Caco-2 (cell line): Measurements from ENCODE around the gene FAM181A. TPM values are rescaled to one million over a fixed set of nuclear protein-coding genes. Genes with fewer than 3 reads are reported as not detected.

Experiments used
- BruUV-seq: library from RNA; stranded (reverse); fragments of 400-500 nt; replicated peaks from 2 replicates; lab custom pipeline; 2021; lab: Mats Ljungman, UMichigan
- CTCF ChIA-PET: fragments of 300-600 bp; sonication (Branson Sonifier 250); formaldehyde crosslinking; loops from one replicate; lab custom pipeline; 2022; ENCODE audit warnings: antibody characterized with exemption; lab: Charles Lee
- POLR2A ChIA-PET: fragments of 300-600 bp; sonication (Branson Sonifier 250); formaldehyde crosslinking; loops from one replicate; lab custom pipeline; 2022; ENCODE audit warnings: antibody characterized with exemption; lab: Charles Lee
- DNase-seq, 2 experiments: peaks; one replicate each; pipeline versions ENCODE4 v3.0.0 to v3.0.0-alpha.2; 2020 to 2022
- H3K27me3 ChIP-seq: replicated peaks from 2 replicates; pipeline ENCODE4 v1.6.0; 2011; ENCODE audit warnings: low read length; ENCODE audit not compliant: control insufficient read depth, insufficient read depth
- H3K36me3 ChIP-seq: 2 replicates; pipeline ENCODE4 v1.5.1; 2011; ENCODE audit warnings: low read length; ENCODE audit not compliant: control insufficient read depth, insufficient read depth
- H3K4me1 ChIP-seq: fragments of 250-450 bp; sonication (Bioruptor Pico); 2 replicates; pipeline ENCODE4 v1.5.1; 2020; ENCODE audit warnings: mild to moderate bottlenecking
- H3K4me3 ChIP-seq: 2 replicates; pipeline ENCODE4 v1.5.1; 2011; ENCODE audit warnings: low read depth, mild to moderate bottlenecking, control low read depth, low read length
- H3K9me3 ChIP-seq: fragments of 250-450 bp; sonication (Bioruptor Pico); 2 replicates; pipeline ENCODE4 v1.5.1; 2020; ENCODE audit warnings: mild to moderate bottlenecking, moderate library complexity
- H3K27ac Mint-ChIP-seq: one replicate; pipeline ENCODE4 v1.8.0; 2022; ENCODE audit warnings: mixed read lengths; ENCODE audit not compliant: unreplicated experiment
- H3K27me3 Mint-ChIP-seq: one replicate; pipeline ENCODE4 v1.8.0; 2022; ENCODE audit warnings: mixed read lengths; ENCODE audit not compliant: insufficient read depth, unreplicated experiment
- H3K36me3 Mint-ChIP-seq: one replicate; pipeline ENCODE4 v1.8.0; 2022; ENCODE audit warnings: mild to moderate bottlenecking, mixed read lengths; ENCODE audit not compliant: insufficient read depth, unreplicated experiment
- H3K4me1 Mint-ChIP-seq: one replicate; pipeline ENCODE4 v1.8.0; 2022; ENCODE audit warnings: low read depth, mixed read lengths; ENCODE audit not compliant: unreplicated experiment
- H3K4me3 Mint-ChIP-seq: one replicate; pipeline ENCODE4 v1.8.0; 2022; ENCODE audit warnings: mild to moderate bottlenecking, moderate library complexity, mixed read lengths; ENCODE audit not compliant: unreplicated experiment
- H3K9me3 Mint-ChIP-seq: one replicate; pipeline ENCODE4 v1.8.0; 2022; ENCODE audit warnings: mixed read lengths; ENCODE audit not compliant: unreplicated experiment
- intact Hi-C: fragments of 100-400 bp; cut with micrococcal nuclease; formaldehyde crosslinking; loops from one replicate; pipeline ENCODE4 v1.10.0; 2022; ENCODE audit not compliant: unreplicated experiment
- total RNA-seq: library from RNA; stranded (reverse); gene quantifications from 2 replicates; pipeline ENCODE4 v1.2.3, GENCODE V29; 2022
- TF ChIP-seq, protein P1 (sequence below), 2 experiments: fragments of 200-600 bp in 1 of 2; IDR thresholded peaks; 1 replicate in 1 of 2; 2 replicates in 1 of 2; pipeline versions ENCODE4 v1.5.1 to v1.8.0; 2011 to 2022; ENCODE audit warnings: antibody characterized with exemption in 1 of 2, control low read depth in 1 of 2, inconsistent platforms in 1 of 2, low read depth in 1 of 2, low read length in 1 of 2, mild to moderate bottlenecking in 1 of 2, moderate library complexity in 1 of 2; ENCODE audit not compliant: insufficient read depth in 1 of 2, severe bottlenecking in 1 of 2, unreplicated experiment in 1 of 2

Gene FAM181A
- total RNA-seq, 1 experiment from 2014 or later = not detected

GRCh38 chr14:93917141-93917540 lies 10.0 kb upstream of the FAM181A start:
- H3K4me3 Mint-ChIP-seq = no peak overlapping the region
- H3K4me1 Mint-ChIP-seq = no peaks in the 10 kb centered on the region
- Histone ChIP-seq H3K36me3 (no peaks in the 10 kb centered on the region), H3K4me3 (no peak overlapping the region), H3K9me3 (0 out of 2 replicates have a peak, but pooled peaks cover 4% of the 10 kb centered on the region), H3K4me1 (no peaks in the 10 kb centered on the region), H3K27me3 (no peaks in the 10 kb centered on the region)
- TF ChIP-seq, protein P1, sequence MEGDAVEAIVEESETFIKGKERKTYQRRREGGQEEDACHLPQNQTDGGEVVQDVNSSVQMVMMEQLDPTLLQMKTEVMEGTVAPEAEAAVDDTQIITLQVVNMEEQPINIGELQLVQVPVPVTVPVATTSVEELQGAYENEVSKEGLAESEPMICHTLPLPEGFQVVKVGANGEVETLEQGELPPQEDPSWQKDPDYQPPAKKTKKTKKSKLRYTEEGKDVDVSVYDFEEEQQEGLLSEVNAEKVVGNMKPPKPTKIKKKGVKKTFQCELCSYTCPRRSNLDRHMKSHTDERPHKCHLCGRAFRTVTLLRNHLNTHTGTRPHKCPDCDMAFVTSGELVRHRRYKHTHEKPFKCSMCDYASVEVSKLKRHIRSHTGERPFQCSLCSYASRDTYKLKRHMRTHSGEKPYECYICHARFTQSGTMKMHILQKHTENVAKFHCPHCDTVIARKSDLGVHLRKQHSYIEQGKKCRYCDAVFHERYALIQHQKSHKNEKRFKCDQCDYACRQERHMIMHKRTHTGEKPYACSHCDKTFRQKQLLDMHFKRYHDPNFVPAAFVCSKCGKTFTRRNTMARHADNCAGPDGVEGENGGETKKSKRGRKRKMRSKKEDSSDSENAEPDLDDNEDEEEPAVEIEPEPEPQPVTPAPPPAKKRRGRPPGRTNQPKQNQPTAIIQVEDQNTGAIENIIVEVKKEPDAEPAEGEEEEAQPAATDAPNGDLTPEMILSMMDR (IDR thresholded peaks at IDR 0.05; ENCODE audit: insufficient read depth in 1 of 2, low read depth in 1 of 2, low read length in 1 of 2, severe bottlenecking in 1 of 2, unreplicated experiment in 1 of 2) = no peak
- H3K27me3 Mint-ChIP-seq = peaks cover 6% of the 10 kb centered on the region
- CTCF ChIA-PET = no interaction called here
- H3K36me3 Mint-ChIP-seq = no peaks in the 10 kb centered on the region
- no TSS peak for BruUV-seq
- POLR2A ChIA-PET = no interaction called here
- intact Hi-C loops = no loop called here
- peaks cover 19% of the 10 kb centered on the region for H3K9me3 Mint-ChIP-seq
- DNase-seq = no peak
- no peak overlapping the region for H3K27ac Mint-ChIP-seq

DNA sequence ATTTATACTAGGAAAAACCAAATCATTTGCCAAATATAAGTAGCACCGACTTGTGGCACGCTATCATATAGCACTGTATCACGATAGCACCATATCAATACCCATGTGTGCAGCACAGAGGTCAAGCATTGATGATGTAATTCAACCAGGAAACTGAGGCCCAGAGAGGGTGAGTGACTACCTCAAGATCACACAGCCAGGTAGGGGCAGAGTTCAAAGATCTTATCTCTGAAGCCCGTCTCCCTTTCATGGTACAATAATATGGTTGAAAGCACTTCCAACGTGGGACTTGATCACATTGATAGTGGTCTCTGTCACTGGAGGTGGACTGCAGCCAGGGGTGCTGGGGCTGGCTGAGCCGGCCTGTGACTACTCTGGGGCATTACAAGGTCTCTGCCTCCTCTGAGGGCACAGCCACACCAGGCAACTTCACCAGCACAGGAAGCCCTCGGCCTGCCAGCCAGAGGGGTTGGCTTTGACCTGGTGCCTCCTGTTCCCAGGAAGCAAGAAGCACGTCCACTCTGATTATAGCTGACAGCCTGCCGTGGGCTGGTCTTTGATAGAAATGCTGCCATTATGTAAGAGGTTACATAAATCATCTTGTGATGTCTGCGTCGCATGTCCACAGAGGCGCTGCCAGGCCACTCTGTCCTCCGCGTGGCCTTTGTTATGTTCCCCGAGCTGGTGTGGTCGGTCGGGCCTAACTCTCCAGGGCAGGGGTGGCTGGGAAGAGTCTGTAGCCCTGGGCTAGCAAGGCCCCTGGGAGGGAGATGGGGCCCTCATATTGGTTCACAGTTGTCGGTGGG lies 5.9 kb upstream of the FAM181A start:
- no TSS peak for BruUV-seq
- Mint-ChIP-seq H3K9me3 (peaks cover 10% of the 10 kb centered on the region), H3K4me3 (no peak overlapping the region), H3K36me3 (no peaks in the 10 kb centered on the region), H3K4me1 (no peaks in the 10 kb centered on the region), H3K27ac (no peak overlapping the region), H3K27me3 (peaks cover 3% of the 10 kb centered on the region)
- ChIA-PET POLR2A (no interaction called here), CTCF (no interaction called here)
- H3K4me1 ChIP-seq = no peaks in the 10 kb centered on the region
- no peak overlapping the region for H3K4me3 ChIP-seq
- H3K9me3 ChIP-seq = 0 out of 2 replicates have a peak, but pooled peaks cover 4% of the 10 kb centered on the region
- intact Hi-C loops = no loop called here
- H3K36me3 ChIP-seq = no peaks in the 10 kb centered on the region
- TF ChIP-seq, protein P1 (IDR thresholded peaks at IDR 0.05; ENCODE audit: insufficient read depth in 1 of 2, low read depth in 1 of 2, low read length in 1 of 2, severe bottlenecking in 1 of 2, unreplicated experiment in 1 of 2) = no peak
- H3K27me3 ChIP-seq = no peaks in the 10 kb centered on the region
- DNase-seq = no peak

- H3K4me1 Mint-ChIP-seq = no peaks in the 10 kb centered on the region
- BruUV-seq = no TSS peak
- no peak overlapping the region for H3K27ac Mint-ChIP-seq
- Histone ChIP-seq H3K27me3 (no peaks in the 10 kb centered on the region), H3K9me3 (0 out of 2 replicates have a peak, but pooled peaks cover 4% of the 10 kb centered on the region), H3K4me3 (no peak overlapping the region), H3K4me1 (no peaks in the 10 kb centered on the region), H3K36me3 (no peaks in the 10 kb centered on the region)
- ChIA-PET CTCF (no interaction called here), POLR2A (no interaction called here)
- no peak overlapping the region for H3K4me3 Mint-ChIP-seq
- intact Hi-C loops = no loop called here
- TF ChIP-seq, protein P1 (IDR thresholded peaks at IDR 0.05; ENCODE audit: insufficient read depth in 1 of 2, low read depth in 1 of 2, low read length in 1 of 2, severe bottlenecking in 1 of 2, unreplicated experiment in 1 of 2) = no peak
- peaks cover 10% of the 10 kb centered on the region for H3K9me3 Mint-ChIP-seq
- H3K27me3 Mint-ChIP-seq = peaks cover 3% of the 10 kb centered on the region
- no peak for DNase-seq
- no peaks in the 10 kb centered on the region for H3K36me3 Mint-ChIP-seq
Measured at GRCh38 chr14:93923626-93924025, 3.5 kb upstream of the FAM181A start.
